SK-N-MC (cell line): ENCODE results near the gene CELA3A.
"Not testable (repeated sequence)": the region's sequence is repeated elsewhere in the genome, so short reads cannot be mapped to it uniquely, and the experiment has no call there.

Experiments used
- DNase-seq: peaks from one replicate; pipeline ENCODE4 v3.0.0-alpha.2; 2011; ENCODE audit warnings: low read depth, low spot score
- H3K27ac ChIP-seq: fragments of 200-600 bp; sonication (generic); 2 replicates; pipeline ENCODE4 v1.5.1; 2016; ENCODE audit warnings: mixed run types
- H3K36me3 ChIP-seq: fragments of 200-600 bp; sonication (generic); 2 replicates; pipeline ENCODE4 v1.6.1; 2017; ENCODE audit warnings: antibody characterized with exemption, low read length, mixed read lengths; ENCODE audit not compliant: insufficient read depth
- H3K4me3 ChIP-seq: fragments of 200-600 bp; sonication (generic); 2 replicates; pipeline ENCODE4 v1.5.1; 2016
- H3K9ac ChIP-seq: fragments of 200-600 bp; sonication (generic); 2 replicates; pipeline ENCODE4 v1.8.0; 2017; ENCODE audit warnings: mixed run types, mixed read lengths; ENCODE audit not compliant: insufficient read length
- H3K9me3 ChIP-seq: fragments of 200-600 bp; sonication (generic); 2 replicates; pipeline ENCODE4 v1.6.1; 2017; ENCODE audit warnings: low read depth, mild to moderate bottlenecking, antibody characterized with exemption, low read length, moderate library complexity, mixed read lengths
- EZH2 ChIP-seq: fragments of 200-600 bp; sonication (generic); IDR thresholded peaks from one replicate; pipeline ENCODE4 v1.6.1; 2017; ENCODE audit warnings: antibody characterized with exemption
- FOXP2 ChIP-seq: optimal IDR thresholded peaks from 2 replicates; pipeline ENCODE3; 2011; ENCODE audit warnings: mild to moderate bottlenecking, moderate library complexity; ENCODE audit not compliant: insufficient read depth; ENCODE audit errors: extremely low read length, control extremely low read depth
- POLR2AphosphoS5 ChIP-seq: IDR thresholded peaks from 2 replicates; pipeline ENCODE4 v1.6.1; 2012; ENCODE audit warnings: mild to moderate bottlenecking, low read depth, low read length, borderline replicate concordance

The CELA3A gene

DNA sequence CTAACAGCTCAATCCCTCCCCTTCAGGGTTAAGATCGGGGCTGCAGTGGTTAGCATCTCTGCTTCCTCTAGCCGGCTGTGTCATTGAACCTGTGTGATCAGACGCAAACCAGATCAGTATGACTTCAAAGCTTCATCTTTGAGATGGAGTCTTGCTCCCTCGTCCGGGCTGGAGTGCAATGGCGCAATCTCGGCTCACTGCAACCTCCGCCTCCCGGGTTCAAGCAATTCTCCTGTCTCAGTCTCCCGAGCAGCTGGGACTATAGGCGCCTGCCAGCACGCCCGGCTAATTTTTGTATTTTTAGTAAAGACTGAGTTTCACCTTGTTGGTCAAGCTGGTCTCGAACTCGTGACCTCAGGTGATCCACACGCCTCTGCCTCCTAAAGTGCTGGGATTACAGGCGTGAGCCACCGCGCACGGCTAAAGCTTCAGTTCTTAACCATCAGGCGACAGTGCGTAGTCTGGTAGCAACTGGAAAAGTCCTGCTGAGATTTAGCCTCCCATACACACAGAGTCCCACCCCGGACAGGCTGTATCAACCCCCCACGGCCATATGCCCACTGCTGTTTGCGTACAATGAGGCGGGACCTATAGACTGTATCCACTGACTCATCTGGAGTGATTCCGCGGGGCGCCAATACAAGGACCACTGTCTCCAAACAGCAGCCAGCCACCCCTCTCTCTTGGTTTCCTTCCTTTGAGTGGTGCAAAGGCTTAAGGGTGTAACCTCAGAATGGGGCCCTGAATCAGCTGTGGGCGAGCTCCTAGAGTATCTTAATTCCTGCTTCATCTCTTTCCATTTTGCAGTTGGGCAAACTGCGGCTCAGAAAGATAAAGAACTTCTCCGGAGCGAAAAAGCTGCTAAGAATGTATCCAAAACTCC, 23.3 kb downstream of the CELA3A start:
- TF ChIP-seq POLR2AphosphoS5 (no peak), EZH2 (no peak), FOXP2 (no peak)
- Histone ChIP-seq H3K4me3 (peak overlapping the region; percentile 86), H3K9ac (peak overlapping the region; percentile 97), H3K27ac (peak overlapping the region; percentile 93), H3K9me3 (no peaks in the 10 kb centered on the region), H3K36me3 (no peaks in the 10 kb centered on the region)
- peak; percentile 69 for DNase-seq

DNA sequence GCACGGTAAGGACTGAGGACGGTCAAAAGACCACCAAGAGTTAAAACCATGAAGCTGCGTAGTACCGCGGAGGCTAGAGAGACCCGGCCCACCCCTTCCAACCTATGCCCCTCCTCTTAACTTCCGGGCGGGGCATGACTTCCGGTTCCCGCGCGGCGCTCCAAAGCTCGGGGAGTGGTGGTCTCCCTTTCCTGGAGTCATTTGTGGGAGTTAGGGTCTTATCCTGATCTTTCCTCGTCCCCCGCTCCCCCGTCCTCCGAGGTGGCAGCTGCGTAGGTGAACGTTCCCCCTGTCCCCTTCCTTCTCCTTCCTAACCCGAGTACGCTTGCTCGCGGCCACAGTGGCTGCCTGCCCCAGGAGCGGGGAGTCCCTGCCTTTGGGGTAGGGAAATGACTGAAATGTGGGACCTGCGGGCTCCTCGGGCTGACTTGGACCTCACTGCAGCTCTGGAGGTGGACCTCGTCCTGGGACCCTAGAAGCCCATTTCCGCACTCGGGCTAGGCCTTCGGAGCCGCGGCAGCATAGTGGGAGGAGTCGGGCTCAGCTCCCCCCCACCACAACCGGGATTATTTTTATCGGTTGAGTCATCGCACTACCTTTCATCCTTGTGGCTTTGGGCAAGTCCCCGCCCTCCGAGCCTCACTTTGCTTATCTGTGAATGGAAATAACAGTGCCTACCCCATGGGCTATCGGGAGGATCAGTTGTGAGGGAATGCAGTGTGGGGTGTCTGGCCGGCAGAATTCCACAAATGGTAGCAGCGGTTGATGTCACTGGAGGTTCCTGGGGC, 24.1 kb downstream of the CELA3A start:
- peak overlapping the region; percentile 86 for H3K4me3 ChIP-seq
- H3K27ac ChIP-seq: peak overlapping the region; percentile 93
- H3K9ac ChIP-seq: peak overlapping the region; percentile 97
- H3K36me3 ChIP-seq: no peaks in the 10 kb centered on the region
- TF ChIP-seq FOXP2 (no peak), POLR2AphosphoS5 (peak; percentile 94), EZH2 (no peak)
- no peaks in the 10 kb centered on the region for H3K9me3 ChIP-seq
- DNase-seq: no peak

GRCh38 chr1:22026924-22027289, 25.4 kb downstream of the CELA3A start:
- TF ChIP-seq POLR2AphosphoS5: no peak
- TF ChIP-seq FOXP2: no peak
- TF ChIP-seq EZH2: no peak
- no peaks in the 10 kb centered on the region for H3K36me3 ChIP-seq
- H3K9ac ChIP-seq: no peak overlapping the region
- H3K4me3 ChIP-seq: no peak overlapping the region
- no peak for DNase-seq
- H3K27ac ChIP-seq: no peak overlapping the region
- no peaks in the 10 kb centered on the region for H3K9me3 ChIP-seq

DNA sequence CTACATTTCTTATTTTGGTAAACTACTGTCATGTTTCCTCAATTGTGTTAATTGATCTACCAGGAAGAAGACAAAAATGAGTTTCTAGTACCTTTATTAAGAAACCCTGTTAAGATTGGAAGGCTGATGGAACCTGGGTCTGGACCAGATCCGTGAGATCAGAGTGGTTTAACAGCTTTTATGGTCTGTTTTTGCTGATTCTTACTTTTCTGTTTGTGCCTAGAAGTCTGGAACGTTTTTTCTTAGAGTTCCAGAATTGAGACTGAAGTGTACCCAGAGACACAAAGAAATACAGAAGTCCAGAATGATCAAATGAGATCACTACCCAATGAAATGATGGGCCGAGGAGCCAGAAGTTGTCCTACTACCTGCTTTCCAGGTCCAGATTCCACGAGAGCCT, 28.6 kb downstream of the CELA3A start:
- no peaks in the 10 kb centered on the region for H3K9me3 ChIP-seq
- no peak for DNase-seq
- no peak overlapping the region for H3K9ac ChIP-seq
- no peak overlapping the region for H3K27ac ChIP-seq
- no peak for TF ChIP-seq POLR2AphosphoS5
- no peak for TF ChIP-seq FOXP2
- no peak for TF ChIP-seq EZH2
- no peaks in the 10 kb centered on the region for H3K36me3 ChIP-seq
- H3K4me3 ChIP-seq: no peak overlapping the region

DNA sequence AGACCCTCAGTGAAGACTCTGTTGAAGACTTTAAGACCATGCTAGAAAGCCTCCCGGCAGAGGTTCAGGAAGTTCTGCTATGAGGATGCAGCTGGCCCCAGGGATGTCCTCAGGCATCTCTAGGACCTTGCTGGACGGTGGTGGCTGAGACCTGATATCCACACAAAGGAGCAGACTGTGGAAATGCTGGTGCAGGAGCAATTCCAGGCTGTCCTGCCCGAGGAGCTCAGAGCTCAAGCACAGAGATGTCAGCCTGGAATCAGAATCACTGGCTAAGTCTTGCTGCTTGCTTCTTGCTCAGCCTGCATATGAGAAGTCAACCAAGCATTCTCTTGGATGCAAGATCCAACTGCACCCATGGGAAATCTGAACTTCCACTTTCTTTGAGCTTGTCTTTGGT, 29.0 kb downstream of the CELA3A start:
- no peaks in the 10 kb centered on the region for H3K36me3 ChIP-seq
- H3K9me3 ChIP-seq: no peaks in the 10 kb centered on the region
- TF ChIP-seq FOXP2: no peak
- no peak for TF ChIP-seq EZH2
- no peak for TF ChIP-seq POLR2AphosphoS5
- H3K9ac ChIP-seq: no peak overlapping the region
- no peak for DNase-seq
- no peak overlapping the region for H3K4me3 ChIP-seq
- H3K27ac ChIP-seq: no peak overlapping the region

DNA sequence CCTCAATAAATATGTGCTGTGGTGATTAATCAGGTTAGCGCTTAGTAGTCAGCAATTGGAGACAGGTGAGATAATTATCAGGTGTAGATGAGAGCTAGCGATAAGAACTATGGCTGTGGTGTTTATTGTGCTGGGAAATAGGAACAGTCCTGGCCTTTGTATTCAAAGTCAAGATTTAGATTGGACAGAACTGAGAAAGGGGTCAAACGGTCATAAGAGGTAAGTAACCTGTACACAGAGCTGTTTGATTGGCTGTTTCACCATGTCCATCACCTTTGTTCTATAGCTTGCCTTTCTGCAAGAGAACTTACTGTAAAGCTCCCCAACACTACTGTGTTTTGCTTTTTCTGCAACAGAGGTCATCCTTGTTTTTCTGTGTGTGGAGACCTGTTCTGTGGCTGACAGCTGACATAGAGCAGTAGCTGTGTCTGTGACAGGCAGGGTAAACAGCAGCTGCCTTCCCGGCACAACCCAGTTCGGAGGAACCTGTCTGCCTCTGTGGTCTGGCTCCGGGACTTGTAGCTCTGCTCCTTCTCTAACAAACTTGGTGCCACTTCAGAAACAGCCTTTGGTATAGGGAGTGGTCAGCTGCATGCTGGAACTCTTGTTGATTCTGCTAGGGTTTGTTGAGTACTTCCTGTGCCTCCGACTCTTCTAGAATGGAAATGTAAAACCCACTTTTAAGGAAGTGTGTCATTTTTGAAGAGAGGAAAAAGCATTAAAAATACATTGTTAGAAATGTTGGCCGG, 29.9 kb downstream of the CELA3A start:
- Histone ChIP-seq H3K4me3 (no peak overlapping the region), H3K36me3 (no peaks in the 10 kb centered on the region), H3K27ac (no peak overlapping the region), H3K9me3 (no peaks in the 10 kb centered on the region), H3K9ac (no peak overlapping the region)
- DNase-seq: no peak
- TF ChIP-seq POLR2AphosphoS5: no peak
- no peak for TF ChIP-seq EZH2
- TF ChIP-seq FOXP2: no peak

GRCh38 chr1:22034834-22035233, 33.4 kb downstream of the CELA3A start:
- H3K9ac ChIP-seq, H3K9me3 ChIP-seq, DNase-seq, H3K36me3 ChIP-seq, H3K27ac ChIP-seq, H3K4me3 ChIP-seq: not testable (repeated sequence)

- H3K4me3 ChIP-seq: no peak overlapping the region
- H3K9ac ChIP-seq: no peak overlapping the region
- no peak for DNase-seq
- no peaks in the 10 kb centered on the region for H3K36me3 ChIP-seq
- H3K27ac ChIP-seq: peak overlapping the region; percentile 17
- TF ChIP-seq EZH2 (no peak), FOXP2 (no peak), POLR2AphosphoS5 (no peak)
- no peaks in the 10 kb centered on the region for H3K9me3 ChIP-seq
These were observed 36.1 kb downstream of the CELA3A start for GRCh38 chr1:22037520-22037919.
